NCI-H1105 (cell line): Measurements from ENCODE around the gene MRPS18C.
"Not testable (repeated sequence)": the region's sequence is repeated elsewhere in the genome, so short reads cannot be mapped to it uniquely, and the experiment has no call there.

Experiments used
- DNase-seq: peaks from one replicate; lab custom pipeline; 2025; lab: John Stamatoyannopoulos, UW

Gene MRPS18C

DNA sequence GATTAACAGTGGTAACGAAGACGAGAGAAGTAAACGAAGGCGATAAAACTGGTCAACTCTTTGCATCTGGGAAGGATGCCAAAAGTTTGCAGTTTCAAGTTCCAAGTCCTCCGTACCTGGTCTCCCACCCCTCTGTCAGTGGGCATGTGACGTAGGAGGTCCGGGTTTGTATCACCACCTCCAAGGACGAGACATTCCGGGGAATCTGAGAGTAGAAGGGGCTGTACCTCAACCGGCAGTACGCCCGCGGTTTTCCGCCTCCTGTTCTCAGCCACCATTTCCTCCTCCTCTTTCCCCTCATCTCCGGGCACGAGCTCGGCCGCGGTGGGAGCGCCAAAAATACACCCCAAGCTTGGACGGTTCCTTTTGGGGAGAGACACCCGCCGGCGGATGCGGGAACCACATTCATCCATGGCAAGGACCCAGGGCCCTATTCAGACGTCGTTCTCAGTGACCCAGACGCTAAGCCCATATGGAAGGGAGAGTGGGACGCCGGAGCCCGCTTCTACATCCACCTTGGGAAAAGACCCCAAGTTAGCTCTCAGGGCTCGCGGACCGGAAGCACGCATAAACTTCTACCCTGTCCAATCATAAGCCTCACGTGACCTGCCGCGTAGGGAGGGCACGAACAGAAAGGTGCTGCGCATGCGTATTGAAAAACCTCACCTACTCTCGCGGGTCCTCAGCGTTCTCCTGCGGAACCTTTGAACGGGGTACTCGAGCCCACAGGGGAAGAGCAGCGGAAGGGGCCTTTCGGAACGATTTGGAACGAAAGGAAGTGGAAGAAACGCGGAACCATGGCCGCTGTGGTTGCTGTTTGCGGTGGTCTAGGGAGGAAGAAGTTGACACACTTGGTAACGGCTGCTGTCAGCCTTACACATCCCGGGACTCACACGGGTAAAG, at the start of gene MRPS18C, which contains the start of gene HELQ:
TSS of gene MRPS18C (plus strand) at position 778 of the 903 bp plus-strand sequence. CDS start at position 798, 20 bp downstream.
TSS of gene HELQ (minus strand) at position 543 of the 903 bp plus-strand sequence. CDS start at position 413, 130 bp downstream.
- DNase-seq, result peak; percentile 97

DNA sequence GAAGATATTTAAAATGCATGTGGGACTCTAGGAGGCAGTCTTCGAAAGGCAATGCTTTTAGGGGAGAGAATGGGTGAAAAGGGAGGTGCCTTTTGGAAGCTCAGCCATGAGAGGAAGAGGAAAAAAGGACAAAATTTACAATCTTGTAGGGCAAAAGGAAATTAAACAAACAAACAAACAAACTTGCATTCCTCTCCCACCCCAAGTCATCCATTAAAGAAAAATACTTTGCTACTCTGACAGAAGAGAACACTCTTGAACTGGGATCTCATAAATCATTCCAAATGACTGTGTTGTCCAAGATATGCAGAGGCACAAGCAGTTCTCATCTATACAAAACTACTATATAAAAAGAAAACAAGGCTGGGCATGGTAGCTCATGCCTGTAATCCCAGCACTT, 47.0 kb upstream of the MRPS18C start:
- no peak for DNase-seq

DNA sequence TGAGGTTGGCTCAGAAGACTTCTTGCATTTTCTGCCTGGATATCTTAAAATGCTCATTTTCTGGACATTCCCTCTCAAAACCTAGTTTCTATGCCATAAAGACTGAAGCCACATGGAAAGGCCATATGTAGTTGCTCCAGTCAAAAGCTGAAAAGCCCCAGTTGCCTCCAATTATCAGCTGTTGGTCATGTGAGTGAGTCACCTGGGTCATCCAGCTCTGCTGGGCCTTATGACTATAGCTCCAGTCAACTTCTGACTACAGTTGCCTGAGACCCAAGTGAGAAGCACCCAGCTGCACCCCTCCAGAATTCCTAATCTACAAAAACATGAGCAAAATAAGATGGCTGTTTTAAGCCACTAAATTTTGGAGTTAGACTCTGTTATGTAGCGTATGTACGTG, 42.2 kb upstream of the MRPS18C start:
- DNase-seq, result no peak

DNA sequence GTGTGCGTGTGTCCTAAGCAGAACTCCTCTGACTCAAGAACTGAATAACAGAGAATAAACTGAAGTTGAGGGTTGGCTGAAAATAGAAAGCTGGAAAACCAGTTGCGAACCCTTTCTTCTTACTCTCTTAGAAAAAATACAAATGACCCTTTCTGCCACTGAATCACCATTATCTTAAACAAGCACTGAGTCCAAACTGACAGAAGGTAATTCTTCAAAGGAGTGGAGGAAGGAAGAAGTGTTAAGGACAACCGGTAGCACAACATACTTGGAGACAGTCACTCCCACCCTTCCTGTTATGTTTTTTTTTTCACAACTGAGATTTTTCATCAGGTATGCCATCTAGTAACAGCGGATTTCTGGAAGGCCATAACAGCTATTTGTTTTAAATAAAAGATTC, 38.3 kb upstream of the MRPS18C start:
- no peak for DNase-seq

DNA sequence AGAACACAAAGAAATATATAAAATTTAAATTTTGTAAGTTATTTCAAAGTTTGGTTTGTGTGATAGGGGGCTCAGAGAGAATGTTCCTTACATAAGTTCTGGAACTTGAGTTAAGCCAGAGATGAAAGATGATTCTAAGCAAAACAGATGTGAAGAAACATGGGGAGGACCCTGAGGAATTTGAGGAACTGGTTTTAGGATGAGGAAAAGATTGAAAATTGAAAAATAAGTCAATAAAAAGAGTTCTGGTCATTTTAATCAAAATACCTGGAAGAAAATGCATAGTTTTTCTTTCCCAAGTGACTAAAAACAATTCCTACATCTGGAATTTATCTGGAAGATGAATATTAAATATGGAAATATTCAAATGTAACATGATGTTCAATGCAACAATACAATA, 37.6 kb upstream of the MRPS18C start:
- DNase-seq, result no peak

DNA sequence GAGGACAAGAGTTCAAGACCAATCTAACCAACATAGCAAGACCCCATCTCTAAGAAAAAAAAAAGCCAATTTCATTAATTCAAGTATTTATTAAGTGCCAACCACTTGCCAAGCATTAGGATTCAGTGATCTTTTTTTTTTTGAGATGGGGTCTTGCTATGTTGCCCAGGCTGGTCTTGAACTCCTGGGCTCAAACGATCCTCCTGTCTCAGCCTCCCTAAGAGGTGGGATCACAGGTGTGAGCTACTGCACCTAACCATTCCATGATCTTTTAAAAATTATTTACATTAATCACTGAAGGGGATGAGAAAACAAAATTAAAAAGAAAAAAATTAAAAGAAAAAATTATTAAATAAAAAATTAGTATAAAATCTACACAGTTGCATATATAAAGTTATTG, 24.7 kb upstream of the MRPS18C start:
- DNase-seq, result no peak

DNA sequence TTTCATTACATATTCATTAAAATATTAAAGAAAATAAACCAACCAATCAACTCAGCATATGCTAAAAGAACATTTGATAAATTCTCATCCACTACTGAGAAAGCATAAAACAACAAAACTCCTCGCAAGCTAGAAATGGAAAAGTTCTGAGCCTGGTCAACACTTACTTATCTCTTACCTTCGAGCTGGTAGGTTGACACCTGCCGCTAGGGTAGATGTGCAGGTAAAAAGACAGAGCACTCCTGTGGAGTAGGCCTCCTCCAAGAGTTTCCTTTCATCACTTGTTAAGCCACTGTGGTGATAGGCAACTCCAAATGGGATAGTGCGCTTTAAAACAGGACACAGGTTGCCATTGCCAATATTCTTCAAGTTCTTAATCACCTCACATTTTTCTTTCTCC, 19.2 kb upstream of the MRPS18C start:
- no peak for DNase-seq

DNA sequence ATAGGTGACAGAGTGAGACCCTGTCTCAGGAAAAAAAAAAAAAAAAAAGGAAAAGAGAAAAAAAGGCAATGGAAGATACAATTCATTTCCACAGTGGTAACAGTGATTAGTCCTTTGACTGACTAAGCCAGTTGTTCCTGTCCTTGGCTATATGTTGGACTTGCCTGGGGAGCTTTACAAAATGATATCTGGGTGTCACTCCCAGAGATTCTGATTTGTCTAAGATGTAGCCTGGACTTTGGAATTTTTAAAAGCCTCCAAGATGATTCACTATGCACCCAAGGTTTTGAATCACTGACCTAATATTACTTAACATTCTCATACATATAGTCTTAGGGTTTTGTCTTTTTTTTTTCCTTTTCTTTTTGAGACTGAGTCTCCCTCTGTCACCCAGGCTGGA, 17.1 kb upstream of the MRPS18C start:
- no peak for DNase-seq

DNA sequence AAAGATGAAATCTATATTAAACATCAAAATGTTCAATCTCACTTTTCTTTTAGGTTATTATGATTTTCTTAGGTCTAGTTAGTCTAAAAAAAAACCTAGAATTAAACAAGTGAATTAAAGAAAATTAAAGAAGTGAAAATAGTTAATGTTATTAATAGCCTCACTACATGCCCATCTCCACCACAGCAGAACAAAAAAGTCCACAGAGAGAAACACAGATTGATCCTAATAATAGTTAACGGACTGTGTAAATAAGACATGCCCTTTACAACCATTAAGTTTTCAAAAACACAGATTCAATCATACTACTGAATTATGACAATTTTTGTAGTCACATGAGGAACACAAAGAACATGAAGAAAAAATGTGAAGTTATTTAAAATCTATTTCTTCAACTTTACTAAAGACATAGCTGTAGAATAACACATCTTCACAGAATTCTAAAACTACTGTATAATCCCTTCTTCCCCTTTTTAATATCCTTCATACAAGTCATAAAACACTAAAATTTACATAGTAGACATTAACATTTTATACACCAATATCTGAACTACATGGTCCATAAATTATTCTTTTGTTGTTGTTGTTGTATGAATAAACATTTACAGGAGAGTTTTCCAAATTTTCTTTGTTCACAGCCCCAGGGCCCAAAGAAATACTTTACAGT, 15.6 kb upstream of the MRPS18C start:
- no peak for DNase-seq

DNA sequence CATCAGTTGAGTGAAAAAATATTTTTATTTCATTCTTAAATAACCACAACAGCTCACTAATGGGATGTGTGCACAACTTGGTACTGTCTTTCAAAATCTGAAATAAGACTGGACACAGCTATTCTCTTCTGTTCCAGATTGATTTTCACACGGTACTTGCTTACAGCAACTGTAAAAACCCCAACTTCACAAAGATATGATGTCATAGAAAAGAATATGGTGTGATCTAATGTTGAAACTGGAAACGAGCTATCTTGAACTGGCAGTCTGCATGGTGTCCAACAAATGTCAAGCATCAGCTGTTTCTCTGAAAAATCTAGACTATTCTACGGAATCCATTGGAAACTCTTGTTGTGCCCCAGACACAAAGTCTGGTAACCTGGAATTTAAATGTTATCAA, 15.0 kb upstream of the MRPS18C start:
- DNase-seq, result no peak

DNA sequence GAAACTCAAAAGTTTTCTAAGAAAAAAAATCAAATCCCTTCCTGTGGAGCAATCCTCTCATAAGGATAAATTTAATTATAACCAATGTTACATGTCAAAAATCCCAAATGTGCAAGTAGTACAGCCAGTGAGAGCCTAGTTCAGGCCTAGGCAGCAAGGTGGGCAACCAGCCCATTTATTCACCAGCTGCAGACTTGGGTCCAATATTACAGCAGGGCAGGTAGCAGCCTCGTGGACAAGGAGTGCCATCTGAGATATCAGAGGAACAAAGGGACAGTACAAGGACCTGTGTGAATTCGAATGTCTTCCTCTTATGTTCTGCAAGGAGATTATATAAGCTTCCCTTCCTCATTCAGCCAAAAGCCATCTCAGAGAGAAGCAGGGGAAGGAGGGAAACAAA, 6.8 kb upstream of the MRPS18C start:
- no peak for DNase-seq

DNA sequence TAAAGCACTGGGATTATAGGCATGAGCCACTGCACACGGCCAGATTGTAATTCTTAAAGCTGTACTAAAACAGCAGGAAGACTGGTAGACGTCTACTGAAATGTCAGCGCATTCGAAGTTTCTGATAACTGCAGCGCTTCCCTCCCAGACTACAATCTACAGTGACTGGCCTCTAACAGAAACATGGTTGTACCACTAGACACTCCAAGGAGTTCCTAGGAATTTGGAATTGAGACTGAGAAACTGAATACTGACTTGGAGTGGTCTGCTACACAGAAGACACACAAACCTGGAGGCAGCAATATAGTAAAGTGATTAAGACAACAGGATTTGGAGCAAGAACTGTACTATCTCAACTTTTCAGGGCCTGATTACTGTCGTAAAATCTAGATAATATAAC, 1.2 kb upstream of the MRPS18C start:
- DNase-seq, result no peak

DNA sequence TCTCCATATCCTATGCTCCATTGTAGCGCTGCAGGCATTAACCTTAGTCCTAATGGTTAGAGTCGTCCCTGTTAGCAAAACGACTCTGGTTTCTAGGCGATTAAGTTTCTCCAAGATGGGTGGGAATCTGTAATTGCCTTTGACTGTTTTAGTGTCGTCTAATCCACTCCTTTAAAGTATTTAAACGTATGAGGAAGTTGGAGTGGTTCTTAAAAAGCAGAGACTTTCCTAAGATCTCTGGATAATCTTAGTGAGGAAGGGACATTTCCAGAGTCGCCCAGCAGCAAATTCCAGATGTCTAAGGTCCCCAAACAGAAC, 285 bp downstream of the MRPS18C start:
- no peak for DNase-seq

DNA sequence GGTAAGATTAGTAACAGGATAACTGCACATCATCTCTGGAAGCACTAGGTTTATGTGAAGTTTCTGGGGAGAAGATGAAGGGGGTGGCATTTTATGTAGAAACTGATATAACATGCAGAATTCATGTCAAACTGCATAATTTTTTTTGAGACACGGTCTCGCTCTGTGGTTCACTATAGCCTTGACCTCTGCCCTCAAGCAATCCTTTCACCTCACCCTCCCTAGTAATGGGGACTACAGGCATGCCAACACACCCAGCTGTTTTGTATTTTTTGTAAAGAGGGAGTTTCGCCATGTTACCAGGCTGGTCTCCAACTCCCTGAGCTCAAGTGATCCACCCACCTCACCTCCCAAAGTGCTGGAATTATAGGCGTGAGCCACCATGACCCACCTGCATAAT, 17.6 kb downstream of the MRPS18C start:
- DNase-seq, result no peak

DNA sequence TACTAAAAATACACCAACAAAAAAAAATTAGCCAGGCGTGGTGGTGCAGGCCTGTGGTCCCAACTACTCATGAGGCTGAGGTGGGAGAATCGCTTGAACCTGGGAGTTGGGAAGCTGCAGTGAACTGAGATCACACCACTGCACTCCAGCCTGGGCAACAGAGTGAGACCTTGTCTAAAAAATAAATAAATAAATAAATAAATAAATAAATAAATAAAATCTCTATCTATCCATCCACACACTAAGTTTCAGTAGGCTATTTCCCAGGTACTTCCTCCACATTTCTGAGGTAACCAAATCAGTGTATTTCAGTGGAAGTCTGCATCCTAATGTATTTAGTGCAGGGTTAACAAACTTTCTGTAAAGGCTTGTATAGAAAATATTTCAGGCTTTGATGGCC, 18.1 kb downstream of the MRPS18C start:
- DNase-seq, result no peak

DNA sequence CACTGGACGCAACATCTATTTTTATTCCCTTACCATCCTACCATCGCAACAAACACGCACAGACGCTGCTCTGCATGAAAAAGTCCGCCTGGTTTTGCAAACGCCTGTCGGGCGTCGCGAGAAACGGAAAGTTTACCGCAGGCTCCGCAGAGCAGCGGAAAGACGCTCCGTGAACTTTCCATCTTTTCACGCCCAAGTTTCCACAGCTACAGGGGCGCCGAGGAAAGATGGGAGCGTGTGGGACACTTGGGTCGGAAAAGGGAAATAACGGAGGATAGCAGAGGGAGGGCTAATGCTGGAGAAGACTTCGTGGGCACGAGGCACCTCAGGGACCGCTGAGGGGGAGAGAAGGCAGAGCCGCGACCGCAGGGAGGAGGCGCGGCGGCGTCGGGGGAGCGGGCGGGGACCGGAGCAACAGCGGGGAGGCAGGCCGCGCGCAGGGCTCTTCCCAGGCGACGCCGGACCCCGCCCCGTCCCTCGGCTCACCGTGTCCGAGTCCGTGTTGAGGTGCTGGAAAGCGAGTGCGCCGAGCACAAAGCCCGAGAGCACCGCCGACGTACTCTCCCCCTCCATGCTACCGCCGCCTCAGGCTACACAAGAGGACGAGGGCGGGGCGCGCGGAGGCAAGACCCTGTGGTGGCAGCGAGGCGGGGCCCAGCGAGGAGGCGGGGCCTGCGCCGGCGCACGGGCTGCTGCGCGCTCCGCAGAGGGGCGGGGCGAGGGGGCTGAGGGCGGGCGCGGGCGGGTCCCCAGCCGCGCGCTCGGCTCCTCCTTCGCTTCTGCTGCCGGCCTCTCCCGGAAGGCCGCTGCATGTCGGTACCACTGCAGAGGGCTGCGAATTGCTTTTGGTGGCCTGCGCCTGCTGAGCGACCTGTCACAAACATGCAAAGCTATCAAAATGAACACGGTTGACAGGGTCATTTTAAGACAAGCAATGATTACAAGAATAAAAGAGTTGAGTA, 28.9 kb downstream of the MRPS18C start, which contains the start of gene ABRAXAS1:
TSS of gene ABRAXAS1 (minus strand) at position 601 of the 962 bp plus-strand sequence. CDS start at position 573, 28 bp downstream.
- peak; percentile 86 for DNase-seq

DNA sequence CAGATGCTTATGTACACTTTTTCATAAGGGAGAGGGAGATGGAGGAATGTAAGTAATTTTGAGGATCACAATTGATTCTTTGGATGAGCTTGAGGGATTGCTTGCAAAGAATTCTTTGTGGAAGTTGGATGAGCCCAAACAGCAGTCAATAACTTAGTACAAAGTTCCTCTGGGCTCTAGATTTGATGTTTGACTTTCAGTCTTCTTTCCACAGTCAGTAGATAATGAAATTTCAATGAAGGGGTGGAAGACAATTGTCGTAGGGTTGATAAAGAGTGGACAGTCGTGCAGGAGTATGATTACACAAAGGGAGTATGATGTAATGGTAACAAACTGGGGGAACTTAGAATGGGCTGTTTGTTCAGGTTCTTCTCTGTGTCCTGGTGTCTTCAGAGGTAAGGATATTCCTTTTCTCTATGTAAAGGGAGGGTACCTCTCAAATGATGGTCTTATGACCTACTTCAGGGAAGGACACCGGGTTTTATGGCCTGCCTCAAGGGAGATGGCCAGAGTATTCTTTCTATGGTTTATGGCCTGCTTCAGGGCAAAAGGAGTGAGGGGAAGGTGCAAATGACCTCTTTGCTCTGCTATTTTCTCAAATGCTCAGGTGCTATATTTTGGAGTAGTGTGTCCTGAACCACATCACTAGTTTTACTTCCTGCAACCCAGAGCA, 30.7 kb downstream of the MRPS18C start:
- no peak for DNase-seq

DNA sequence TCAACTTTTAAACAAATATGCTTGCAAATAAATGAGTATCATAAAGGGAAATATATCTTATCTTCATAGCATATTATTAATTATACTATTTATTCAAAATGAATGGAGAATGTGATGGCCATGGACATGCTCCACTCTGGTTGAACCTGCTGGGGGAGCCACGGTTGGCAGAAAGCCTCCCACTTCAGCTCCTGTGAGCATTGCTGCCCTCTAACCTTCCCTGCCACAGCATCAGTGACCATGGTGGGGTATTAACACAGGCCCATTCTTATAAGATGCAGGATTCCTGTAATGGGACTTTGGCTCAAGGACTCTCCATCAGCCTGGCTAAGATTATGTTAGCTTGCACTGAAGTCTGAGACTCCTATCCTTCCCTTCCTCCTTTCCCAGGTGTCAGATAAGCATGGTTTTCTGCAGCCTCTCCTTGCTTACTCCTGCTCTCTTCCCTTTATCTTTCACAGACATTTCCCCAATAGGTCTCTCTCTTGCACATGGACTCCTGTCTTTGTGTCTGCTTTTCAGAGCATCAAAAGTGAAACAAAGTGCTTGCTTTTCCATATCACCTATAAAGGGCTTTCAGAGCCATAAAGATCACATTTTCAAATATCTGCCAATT, 34.0 kb downstream of the MRPS18C start:
- no peak for DNase-seq

DNA sequence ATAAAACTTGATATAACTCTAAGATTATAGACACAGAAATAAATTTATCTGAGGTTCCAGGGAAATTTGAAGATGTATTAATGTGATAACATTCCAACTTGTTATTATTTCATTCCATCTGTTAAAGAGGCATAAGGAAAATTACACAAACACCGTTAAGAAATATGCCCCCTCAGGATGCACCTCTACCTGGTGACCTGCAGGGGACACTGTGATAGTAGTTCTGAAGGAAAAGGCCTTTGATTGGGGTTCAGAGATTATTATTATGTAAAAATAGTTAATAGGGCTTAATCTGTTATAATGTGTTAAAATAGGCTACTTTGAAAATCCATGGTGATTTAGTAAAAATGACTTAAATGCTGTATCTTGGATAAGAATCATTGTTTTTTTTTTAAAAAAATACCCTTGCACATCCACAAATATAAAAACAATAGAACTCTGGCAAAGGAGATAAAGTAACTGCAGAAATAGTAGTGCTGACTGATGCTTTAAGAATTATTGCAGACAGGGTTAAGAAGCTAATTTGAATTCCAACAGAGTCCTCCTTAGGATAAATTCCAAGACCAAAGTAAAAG, 35.1 kb downstream of the MRPS18C start:
- no peak for DNase-seq

DNA sequence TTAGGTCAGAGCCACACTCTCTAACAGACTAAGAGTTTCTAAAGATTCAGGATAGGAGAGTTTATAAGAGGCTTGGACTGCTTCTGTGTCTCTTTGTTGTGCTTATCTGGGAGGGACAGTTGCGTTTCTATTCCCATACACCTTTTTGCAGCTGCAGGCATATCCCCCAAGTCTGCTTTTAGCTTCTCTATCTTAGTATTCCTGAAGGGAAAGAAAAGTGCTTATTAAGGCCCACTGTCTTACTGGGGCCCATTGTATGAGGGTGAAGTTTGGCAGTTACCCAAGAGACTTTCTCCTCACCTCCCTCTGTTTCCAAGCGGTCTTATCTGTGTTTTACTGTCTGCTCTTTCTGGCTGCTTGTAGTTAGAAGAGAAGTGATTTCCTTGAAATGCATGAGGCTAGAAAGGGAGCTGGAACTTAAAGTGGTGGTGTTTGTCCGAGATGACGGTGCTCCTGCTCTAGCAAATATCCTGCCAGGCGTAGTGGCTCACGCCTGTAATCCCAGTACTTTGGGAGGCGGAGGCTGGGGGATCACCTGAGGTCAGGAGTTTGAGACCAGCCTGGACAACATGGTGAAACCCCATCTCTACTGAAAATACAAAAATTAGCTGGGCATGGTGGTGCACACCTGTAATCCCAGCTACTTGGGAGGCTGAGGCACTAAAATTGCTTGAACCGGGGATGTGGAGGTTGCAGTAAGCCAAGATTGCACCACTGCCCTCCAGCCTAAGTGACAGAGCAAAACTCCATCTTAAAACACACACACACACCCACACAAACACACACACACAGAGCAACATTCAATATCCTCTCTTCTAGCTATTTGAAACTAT, 40.4 kb downstream of the MRPS18C start:
- DNase-seq, result not testable (repeated sequence)
